Fibroblast of lung (primary cell): ENCODE results near the gene DDX20.
"Not testable (repeated sequence)": the region's sequence is repeated elsewhere in the genome, so short reads cannot be mapped to it uniquely, and the experiment has no call there.

Source experiments
- CTCF ChIP-seq, 2 donors: IDR thresholded peaks in 1 of 2; conservative IDR thresholded peaks in 1 of 2; 1 replicate in 1 of 2; 2 replicates in 1 of 2; pipeline ENCODE4 v1.5.1; 2011 to 2012; ENCODE audit warnings: low read length in 2 of 2, control low read depth in 1 of 2, inconsistent platforms in 1 of 2, low read depth in 1 of 2, mild to moderate bottlenecking in 1 of 2
- EZH2 ChIP-seq: IDR thresholded peaks from 2 replicates; pipeline ENCODE4 v1.5.1; 2012; ENCODE audit warnings: low read length, control low read depth, mild to moderate bottlenecking; ENCODE audit errors: missing control alignments

- not testable (repeated sequence) for TF ChIP-seq CTCF (conservative IDR thresholded peaks at IDR 0.05 in 1 of 2, IDR thresholded peaks at IDR 0.05 in 1 of 2; ENCODE audit: low read depth in 1 of 2, low read length in 2 of 2); EZH2
Measured at GRCh38 chr1:111742292-111742691, 13.4 kb upstream of the DDX20 start.
